Measurements from ENCODE around the gene KCNK15.

Gene KCNK15

GRCh38 chr20:44715499-44716308 is 30.0 kb upstream of the KCNK15 start:
- no peak for DNase-seq (ENCODE audit: low read depth)

- no peak for DNase-seq (ENCODE audit: low read depth)
These were observed 29.2 kb upstream of the KCNK15 start for GRCh38 chr20:44716309-44717106.

- no peak for DNase-seq (ENCODE audit: low read depth)
These were observed 27.7 kb upstream of the KCNK15 start for GRCh38 chr20:44717986-44718385.

DNA sequence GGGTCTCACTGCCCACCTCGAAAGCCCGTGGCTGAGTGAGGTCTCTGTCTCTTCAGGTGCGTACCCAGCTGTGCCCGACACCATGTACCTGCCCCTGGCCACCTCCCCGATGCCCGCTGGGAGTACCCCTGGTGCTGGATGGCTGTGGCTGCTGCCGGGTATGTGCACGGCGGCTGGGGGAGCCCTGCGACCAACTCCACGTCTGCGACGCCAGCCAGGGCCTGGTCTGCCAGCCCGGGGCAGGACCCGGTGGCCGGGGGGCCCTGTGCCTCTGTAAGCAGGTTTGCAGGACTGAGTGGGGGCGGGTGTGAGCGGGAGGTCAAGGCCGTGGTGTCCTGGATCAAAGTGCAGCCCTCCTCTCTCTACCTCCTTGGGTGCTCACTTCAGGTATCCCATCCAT is 25.8 kb upstream of the KCNK15 start:
- DNase-seq (ENCODE audit: low read depth), result no peak

DNA sequence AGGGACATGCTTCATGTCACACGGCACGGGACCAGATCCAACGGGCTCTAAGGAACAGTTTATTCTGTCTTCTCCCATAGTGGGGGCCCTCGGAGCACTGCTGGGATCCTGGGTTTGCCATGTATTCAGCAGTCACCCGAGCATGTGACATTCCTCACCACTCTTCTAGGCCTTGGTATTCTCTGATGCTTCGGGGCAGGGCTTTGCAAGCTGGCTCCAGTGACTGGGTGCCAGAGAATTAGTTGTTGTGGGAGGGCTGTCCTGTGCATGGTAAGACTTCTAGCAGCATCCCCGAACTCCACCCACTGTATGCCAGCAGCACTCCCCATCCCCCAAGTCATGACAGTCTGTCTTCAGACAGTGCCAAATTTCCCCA is 25.1 kb upstream of the KCNK15 start:
- DNase-seq (ENCODE audit: low read depth), result peak; percentile 94

DNA sequence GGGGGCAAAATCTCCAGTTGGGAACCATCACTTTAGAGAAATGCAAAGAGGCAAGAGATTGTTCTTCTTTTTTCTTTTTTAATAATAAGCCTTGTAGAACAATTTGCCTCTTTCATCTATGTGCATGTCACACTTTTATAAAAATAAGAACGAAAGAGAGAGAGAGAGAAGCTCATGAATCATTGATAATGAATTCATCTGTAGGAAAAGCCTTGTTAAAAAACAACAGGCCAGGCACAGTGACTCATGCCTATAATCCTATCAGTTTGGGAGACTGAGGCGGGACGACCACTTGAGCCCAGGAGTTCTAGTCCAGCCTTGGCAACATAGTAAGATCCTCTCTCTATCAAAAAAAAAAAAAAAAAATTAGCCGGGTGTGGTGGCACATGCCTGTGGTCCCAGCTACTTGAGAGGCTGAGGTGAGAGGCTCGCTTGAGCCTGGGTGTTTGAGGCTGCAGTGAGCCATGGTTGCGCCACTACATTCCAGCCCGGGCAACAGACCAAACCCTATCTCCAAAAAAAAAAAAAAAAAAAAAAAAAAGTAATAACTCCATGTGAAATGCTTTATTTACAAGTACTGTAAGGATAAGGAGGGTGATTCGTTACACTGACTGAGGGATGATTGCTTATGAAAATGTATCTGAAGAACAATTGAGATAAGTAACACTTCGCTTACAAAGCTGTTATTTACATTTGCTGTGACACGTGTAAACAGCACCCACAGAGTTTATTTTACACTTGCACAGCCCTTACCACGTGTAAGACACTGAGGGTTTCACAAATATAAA is 24.5 kb upstream of the KCNK15 start:
- DNase-seq (ENCODE audit: low read depth), result peak; percentile 95

DNA sequence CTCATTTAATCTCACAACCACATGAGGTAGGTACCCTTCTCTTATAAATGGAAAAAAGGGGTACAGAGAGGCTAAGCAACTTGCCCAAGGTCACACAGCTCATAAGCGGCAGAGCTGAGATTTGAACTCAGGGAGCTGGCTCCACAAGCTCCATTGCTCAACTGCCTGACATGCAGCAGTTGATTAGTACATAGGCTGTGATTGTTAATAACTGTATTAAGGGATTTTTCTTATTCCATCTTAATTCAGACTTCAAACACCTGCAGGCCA is 23.9 kb upstream of the KCNK15 start:
- DNase-seq (ENCODE audit: low read depth), result no peak

DNA sequence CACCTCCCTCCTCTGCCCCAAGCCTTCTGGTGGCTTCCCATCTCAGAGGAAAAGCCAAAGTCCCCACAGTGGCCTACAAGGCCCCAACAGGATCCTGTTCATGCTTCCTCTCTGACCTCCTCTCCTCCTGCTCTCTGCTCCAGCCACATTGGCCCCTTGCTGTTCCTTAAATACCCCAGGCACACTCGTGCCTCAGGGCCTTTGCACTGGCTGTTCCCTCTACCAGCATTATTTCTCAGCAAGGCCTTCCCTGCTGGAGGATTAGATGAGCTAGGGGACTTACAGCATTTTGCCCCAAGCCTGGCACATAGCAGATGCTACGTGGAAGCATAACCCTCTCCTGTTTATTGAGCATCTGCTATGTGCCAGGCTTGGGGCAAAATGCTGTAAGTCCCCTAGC is 22.7 kb upstream of the KCNK15 start:
- no peak for DNase-seq (ENCODE audit: low read depth)

GRCh38 chr20:44723391-44723790 is 22.3 kb upstream of the KCNK15 start:
- DNase-seq (ENCODE audit: low read depth), result no peak

- DNase-seq (ENCODE audit: low read depth), result no peak
These were observed 21.8 kb upstream of the KCNK15 start for GRCh38 chr20:44723798-44724362.

GRCh38 chr20:44724423-44725091 is 21.1 kb upstream of the KCNK15 start:
- DNase-seq (ENCODE audit: low read depth), result no peak

- no peak for DNase-seq (ENCODE audit: low read depth)
These were observed 19.8 kb upstream of the KCNK15 start for GRCh38 chr20:44725837-44726236.

- DNase-seq (ENCODE audit: low read depth), result no peak
These were observed 18.6 kb upstream of the KCNK15 start for GRCh38 chr20:44727039-44727438.

DNA sequence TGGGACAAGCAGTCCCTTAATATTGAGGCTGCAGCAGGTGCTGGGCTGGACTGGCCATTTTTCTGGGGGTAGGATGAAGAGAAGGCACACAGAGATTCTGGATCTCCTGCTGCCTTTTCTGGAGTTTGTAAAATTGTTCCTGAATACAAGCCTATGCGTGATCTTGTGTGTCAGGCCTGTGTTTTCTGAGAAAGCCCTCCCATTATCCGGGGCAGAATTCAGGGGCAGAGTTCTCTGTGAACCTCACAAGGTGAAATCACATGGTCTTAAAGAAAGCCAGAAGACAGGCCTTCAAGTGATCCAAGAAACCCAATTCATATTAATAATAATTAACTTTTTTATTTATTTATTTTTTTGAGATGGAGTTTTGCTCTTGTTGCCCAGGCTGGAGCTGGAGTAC is 18.0 kb upstream of the KCNK15 start:
- DNase-seq (ENCODE audit: low read depth), result no peak

- DNase-seq (ENCODE audit: low read depth), result peak; percentile 92
These were observed 16.7 kb upstream of the KCNK15 start for GRCh38 chr20:44728801-44729443.

DNA sequence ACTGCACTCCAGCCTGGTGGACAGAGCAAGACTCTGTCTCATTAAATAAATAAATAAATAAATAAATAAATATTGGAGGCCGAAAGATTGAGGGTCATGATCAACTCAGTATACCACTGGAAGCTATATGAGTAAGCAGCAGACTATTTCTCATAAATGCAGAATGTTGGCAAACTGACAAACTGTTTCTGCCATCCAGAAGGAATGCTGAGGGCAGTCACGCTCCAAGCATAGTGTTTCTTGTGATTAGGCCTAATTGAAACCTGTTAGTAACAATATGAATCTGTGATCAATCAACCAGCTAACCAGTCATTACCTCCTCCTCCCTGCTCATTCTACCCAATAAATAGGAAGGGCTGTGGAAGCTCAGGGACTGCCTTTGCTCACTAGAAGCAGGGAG is 15.2 kb upstream of the KCNK15 start:
- DNase-seq (ENCODE audit: low read depth), result peak; percentile 98

DNA sequence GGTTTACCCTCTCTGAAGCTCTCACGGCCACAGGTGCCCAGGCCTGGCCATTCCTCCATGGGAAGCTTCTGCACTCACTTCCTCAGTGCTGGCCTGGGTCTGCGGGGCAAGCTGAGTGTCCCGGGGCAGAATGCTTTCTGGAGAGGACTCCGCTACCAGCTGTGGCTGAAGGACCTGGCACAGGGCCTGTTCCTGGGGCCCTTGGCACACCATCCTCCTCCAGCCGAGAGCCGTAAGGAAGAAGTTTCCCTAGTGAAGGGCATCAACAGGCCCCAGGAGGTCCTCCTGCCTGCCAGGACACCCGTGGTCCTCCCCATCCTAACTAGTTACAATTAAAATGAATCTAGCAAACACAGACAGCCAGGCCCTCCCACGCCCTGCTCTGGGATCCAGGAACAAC is 14.0 kb upstream of the KCNK15 start:
- no peak for DNase-seq (ENCODE audit: low read depth)

DNA sequence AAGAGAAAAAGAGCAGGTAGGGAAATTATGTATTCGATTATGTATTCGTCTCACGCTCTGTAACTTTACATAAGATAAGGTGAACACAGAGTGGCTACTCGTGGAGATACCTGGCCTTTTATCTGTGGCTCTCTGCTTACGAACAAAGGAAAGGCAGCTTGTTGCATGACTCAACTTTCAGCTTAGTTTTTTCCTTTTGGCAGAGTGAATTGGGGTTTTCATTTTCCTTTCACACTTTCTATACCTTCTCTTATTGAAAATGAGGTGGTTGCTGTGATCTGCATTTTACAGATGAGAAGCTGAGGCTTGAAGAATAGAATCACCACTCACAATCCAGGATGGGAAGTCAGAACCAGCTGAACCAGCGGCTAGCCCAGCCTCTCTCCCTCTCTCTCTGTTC is 13.3 kb upstream of the KCNK15 start:
- no peak for DNase-seq (ENCODE audit: low read depth)

- DNase-seq (ENCODE audit: low read depth), result no peak
These were observed 12.2 kb upstream of the KCNK15 start for GRCh38 chr20:44733341-44734069.

- no peak for DNase-seq (ENCODE audit: low read depth)
These were observed 10.7 kb upstream of the KCNK15 start for GRCh38 chr20:44734938-44735337.

DNA sequence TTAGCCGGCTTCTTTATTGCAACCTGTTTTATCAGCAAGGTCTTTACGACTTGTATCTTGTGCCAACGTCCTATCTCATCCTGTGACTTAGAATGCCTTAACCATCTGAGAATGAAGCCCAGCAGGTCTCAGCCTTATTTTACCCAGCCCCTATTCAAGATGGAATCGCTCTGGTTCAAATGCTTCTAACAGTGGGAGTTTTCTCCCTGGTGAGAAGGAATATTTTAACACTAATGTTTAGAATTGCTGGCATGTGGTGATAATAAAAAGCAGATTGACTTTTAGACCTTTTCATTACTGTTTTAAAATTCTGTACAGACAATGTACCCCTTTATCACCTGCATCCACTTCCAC is 9.9 kb upstream of the KCNK15 start:
- no peak for DNase-seq (ENCODE audit: low read depth)

All from HS-27A (cell line).